ENCODE data around the gene CUTA. TPM values are rescaled to one million over a fixed set of nuclear protein-coding genes. Genes with fewer than 3 reads are reported as not detected.

Gene CUTA
- total and polyA plus RNA-seq, 2 of the 13 experiments (the other 11 are each of a cell fraction or from before 2014, with no cell fraction given): 170 to 180 TPM

- peak; percentile 78; the same call in 1 of the 2 replicates for TF ChIP-seq SAFB2 (CRISPR knock-in tag; IDR thresholded peaks at IDR 0.05; ENCODE audit: borderline replicate concordance, low read depth)
- no peak for TF ChIP-seq RFX1 (IDR thresholded peaks at IDR 0.05)
- TF ChIP-seq MTERF4 (CRISPR knock-in tag; IDR thresholded peaks at IDR 0.05): no peak
- TF ChIP-seq ZNF224 (CRISPR knock-in tag; IDR thresholded peaks at IDR 0.05): no peak
- TF ChIP-seq POLR2AphosphoS2 (IDR thresholded peaks at IDR 0.05; ENCODE audit: low read depth, low read length): no peak
- no peak for TF ChIP-seq PRPF4 (IDR thresholded peaks at IDR 0.05; ENCODE audit: low read depth, low read length, poor library complexity, severe bottlenecking)
- no peak for TF ChIP-seq RELA (CRISPR knock-in tag; IDR thresholded peaks at IDR 0.05)
- peak; percentile 38; the same call in 1 of the 2 replicates for TF ChIP-seq DMAP1 (CRISPR knock-in tag; IDR thresholded peaks at IDR 0.05)
- TF ChIP-seq DBP (CRISPR knock-in tag; IDR thresholded peaks at IDR 0.05; ENCODE audit: not compliant biosample characterization): no peak
- peak; percentile 72; the same call in 1 of the 2 replicates for TF ChIP-seq ZC3H13 (CRISPR knock-in tag; IDR thresholded peaks at IDR 0.05)
- no peak for TF ChIP-seq PBX3 (CRISPR knock-in tag; IDR thresholded peaks at IDR 0.05; ENCODE audit: borderline replicate concordance)
- no peak; the same call in 1 of the 2 replicates for TF ChIP-seq ZNF607 (CRISPR knock-in tag; IDR thresholded peaks at IDR 0.05; ENCODE audit: borderline replicate concordance)
- no peak for TF ChIP-seq ZBTB46 (CRISPR knock-in tag; IDR thresholded peaks at IDR 0.05; ENCODE audit: borderline replicate concordance)
- no peak; the same call in 1 of the 2 replicates for TF ChIP-seq HDAC1 (CRISPR knock-in tag; IDR thresholded peaks at IDR 0.05)
- TF ChIP-seq ZNF703 (CRISPR knock-in tag; IDR thresholded peaks at IDR 0.05; ENCODE audit: borderline replicate concordance): no peak
- no peak for TF ChIP-seq RFXAP (CRISPR knock-in tag; IDR thresholded peaks at IDR 0.05; ENCODE audit: borderline replicate concordance)
- TF ChIP-seq MTF2 (CRISPR knock-in tag; IDR thresholded peaks at IDR 0.05; ENCODE audit: borderline replicate concordance): no peak
- peak; percentile 65; the same call in 1 of the 2 replicates for TF ChIP-seq THAP7 (CRISPR knock-in tag; IDR thresholded peaks at IDR 0.05)
- 0 out of 4 replicates have a peak, but pooled peaks of 1 of the 2 experiments have one; percentile 34 for TF ChIP-seq KLF16 (CRISPR knock-in tag; IDR thresholded peaks at IDR 0.05)
- TF ChIP-seq ATF6 (CRISPR knock-in tag; conservative IDR thresholded peaks at IDR 0.05): no peak
Observed at GRCh38 chr6:33428224-33428965, 10.5 kb upstream of the CUTA start (continued).

Data from HepG2 (cell line).